ENCODE data around the gene LIPT2. TPM values are rescaled to one million over a fixed set of nuclear protein-coding genes. Genes with fewer than 3 reads are reported as not detected.
"Not testable (repeated sequence)": the region's sequence is repeated elsewhere in the genome, so short reads cannot be mapped to it uniquely, and the experiment has no call there.

The LIPT2 gene
- total and polyA plus RNA-seq, 8 donors, result 0.71 to 4.1 (median 1.6) TPM

DNA sequence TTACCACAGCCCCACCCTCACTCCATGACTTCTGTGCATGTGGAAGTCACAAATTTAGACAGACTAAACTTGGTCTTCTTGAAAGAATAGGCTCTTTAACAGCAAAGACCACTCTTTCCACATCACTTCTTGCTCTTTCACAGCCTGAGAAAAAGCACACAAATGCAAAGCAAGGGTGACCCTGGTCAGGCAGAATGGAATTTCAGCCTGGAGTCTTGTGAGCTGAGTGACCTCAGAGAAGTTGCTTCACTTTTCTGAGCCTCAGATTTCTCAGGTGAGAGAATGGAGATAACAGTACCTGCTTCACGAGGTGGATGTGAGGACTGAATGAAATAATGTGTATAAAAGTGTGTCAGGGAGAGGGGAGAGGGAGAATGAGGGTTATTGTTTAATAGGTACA, 26.8 kb upstream of the LIPT2 start:
- TF ChIP-seq, protein P1, sequence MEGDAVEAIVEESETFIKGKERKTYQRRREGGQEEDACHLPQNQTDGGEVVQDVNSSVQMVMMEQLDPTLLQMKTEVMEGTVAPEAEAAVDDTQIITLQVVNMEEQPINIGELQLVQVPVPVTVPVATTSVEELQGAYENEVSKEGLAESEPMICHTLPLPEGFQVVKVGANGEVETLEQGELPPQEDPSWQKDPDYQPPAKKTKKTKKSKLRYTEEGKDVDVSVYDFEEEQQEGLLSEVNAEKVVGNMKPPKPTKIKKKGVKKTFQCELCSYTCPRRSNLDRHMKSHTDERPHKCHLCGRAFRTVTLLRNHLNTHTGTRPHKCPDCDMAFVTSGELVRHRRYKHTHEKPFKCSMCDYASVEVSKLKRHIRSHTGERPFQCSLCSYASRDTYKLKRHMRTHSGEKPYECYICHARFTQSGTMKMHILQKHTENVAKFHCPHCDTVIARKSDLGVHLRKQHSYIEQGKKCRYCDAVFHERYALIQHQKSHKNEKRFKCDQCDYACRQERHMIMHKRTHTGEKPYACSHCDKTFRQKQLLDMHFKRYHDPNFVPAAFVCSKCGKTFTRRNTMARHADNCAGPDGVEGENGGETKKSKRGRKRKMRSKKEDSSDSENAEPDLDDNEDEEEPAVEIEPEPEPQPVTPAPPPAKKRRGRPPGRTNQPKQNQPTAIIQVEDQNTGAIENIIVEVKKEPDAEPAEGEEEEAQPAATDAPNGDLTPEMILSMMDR (IDR thresholded peaks at IDR 0.05), result no peak
- Histone ChIP-seq H3K36me3 (no peaks in the 10 kb centered on the region), H3K4me1 (no peaks in the 10 kb centered on the region), H3K27ac (no peak overlapping the region), H3K4me3 (no peak overlapping the region), H3K9me3 (no peaks in the 10 kb centered on the region), H3K27me3 (no peaks in the 10 kb centered on the region)
- FAIRE-seq (no peak), DNase-seq (no peak), ATAC-seq (no peak)
- WGBS, 2 donors, result 7 to 19% methylated on average over 1 of the region's 1 CpG
- intact Hi-C loops (cut with DNase I), result no loop called here

DNA sequence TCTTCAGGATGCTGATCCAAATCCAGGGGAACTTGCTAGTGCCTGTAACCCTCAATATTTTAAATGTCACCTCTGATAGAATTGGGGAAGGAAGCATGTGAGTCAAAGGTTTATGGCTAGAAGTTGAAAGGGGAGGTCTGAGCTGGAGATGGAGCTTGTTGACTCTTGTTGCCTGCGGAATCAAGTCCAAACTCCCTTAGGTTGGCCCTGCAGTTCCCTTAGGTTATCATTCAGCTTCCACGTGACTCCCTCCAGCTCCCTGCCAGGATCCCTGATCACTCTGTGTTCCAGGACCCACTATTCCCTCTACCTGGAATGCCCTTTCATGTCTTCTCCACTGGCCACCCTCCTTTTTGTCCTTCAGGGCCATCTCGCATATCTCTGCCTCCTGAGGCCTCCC, 26.2 kb upstream of the LIPT2 start:
- Histone ChIP-seq H3K27me3 (no peaks in the 10 kb centered on the region), H3K4me1 (no peaks in the 10 kb centered on the region), H3K27ac (no peak overlapping the region), H3K36me3 (no peaks in the 10 kb centered on the region), H3K4me3 (no peak overlapping the region), H3K9me3 (no peaks in the 10 kb centered on the region)
- no peak for ATAC-seq
- FAIRE-seq, result no peak
- 51 to 55% methylated on average over 3 of the region's 3 CpGs for WGBS, 2 donors
- intact Hi-C loops (cut with DNase I), result no loop called here
- DNase-seq, result no peak
- TF ChIP-seq, protein P1 (IDR thresholded peaks at IDR 0.05), result no peak

DNA sequence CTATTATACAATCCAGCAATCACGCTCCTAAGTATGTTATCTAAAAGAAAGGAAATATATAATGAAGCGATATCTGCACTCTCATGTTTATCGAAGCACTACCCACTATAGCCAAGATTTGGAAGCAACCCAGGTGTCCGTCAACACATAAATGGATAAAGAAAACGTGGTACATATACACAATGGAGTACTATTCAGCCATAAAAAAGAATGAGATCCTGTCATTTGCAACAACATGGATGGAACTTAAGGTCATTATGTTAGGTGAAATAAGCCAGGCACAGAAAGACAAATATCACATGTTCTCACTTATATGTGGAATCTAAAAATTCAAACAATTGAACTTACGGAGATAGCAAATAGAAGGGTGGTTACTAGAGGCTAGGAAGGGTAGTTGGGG, 24.1 kb upstream of the LIPT2 start:
- FAIRE-seq; H3K9me3 ChIP-seq; ATAC-seq; H3K36me3 ChIP-seq; H3K4me3 ChIP-seq; intact Hi-C loops (cut with DNase I); H3K27ac ChIP-seq; H3K4me1 ChIP-seq; DNase-seq; H3K27me3 ChIP-seq: not testable (repeated sequence)
- WGBS, 2 donors, result 88 to 90% methylated on average over 6 of the region's 6 CpGs

DNA sequence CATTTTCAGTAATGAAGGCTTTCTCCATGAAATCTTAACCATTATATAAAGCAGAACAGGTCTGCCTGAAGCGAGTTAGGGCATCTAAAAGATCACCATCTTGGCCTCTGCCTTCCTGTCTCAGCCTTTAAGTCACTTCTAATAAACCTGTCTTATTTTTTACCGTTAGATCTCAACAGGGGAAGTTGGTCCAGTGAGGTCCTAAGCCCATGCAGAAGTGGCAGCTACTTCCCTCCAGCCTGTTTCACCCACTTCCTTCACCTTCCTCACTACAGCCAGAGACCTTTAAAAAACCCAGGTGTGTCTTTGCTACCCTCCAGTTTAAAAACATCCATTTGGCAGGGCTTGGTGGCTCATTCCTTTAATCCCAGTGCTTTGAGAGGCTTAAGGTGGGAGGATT, 14.1 kb upstream of the LIPT2 start:
- Histone ChIP-seq H3K27me3 (no peaks in the 10 kb centered on the region), H3K4me3 (no peak overlapping the region), H3K9me3 (no peaks in the 10 kb centered on the region), H3K36me3 (no peaks in the 10 kb centered on the region), H3K27ac (no peak overlapping the region), H3K4me1 (no peaks in the 10 kb centered on the region)
- DNase-seq, result no peak
- TF ChIP-seq, protein P1 (IDR thresholded peaks at IDR 0.05), result no peak
- no peak for ATAC-seq
- intact Hi-C loops (cut with DNase I), result no loop called here
- FAIRE-seq, result no peak
- WGBS, 2 donors, result 84 to 86% methylated on average over 2 of the region's 2 CpGs

DNA sequence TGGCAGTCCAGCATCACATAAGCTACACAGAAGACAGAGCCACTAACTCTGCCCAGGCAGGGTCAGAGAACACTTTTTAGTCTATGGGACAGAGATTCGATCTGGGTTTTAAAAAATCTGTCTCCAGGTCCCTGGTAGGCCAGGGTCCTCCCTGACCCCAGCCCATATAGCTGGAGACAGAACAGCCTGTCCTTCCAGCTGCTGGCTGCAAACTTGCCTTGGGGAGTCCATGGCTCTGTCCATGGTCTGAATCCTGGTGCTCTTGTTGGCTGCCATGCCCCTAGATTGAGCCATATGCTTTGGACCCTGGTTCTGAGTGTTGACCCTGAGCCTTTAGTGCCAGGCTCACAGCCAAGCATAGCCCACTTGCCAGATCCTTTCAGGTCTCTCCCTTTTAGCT, 13.3 kb upstream of the LIPT2 start:
- Histone ChIP-seq H3K36me3 (no peaks in the 10 kb centered on the region), H3K27ac (no peak overlapping the region), H3K4me3 (no peak overlapping the region), H3K4me1 (no peaks in the 10 kb centered on the region), H3K27me3 (no peaks in the 10 kb centered on the region), H3K9me3 (no peaks in the 10 kb centered on the region)
- DNase-seq, result no peak
- intact Hi-C loops (cut with DNase I), result no loop called here
- WGBS, 2 donors, result 87 to 92% methylated on average over 1 of the region's 1 CpG
- no peak for FAIRE-seq
- no peak for ATAC-seq
- TF ChIP-seq, protein P1 (IDR thresholded peaks at IDR 0.05), result no peak

DNA sequence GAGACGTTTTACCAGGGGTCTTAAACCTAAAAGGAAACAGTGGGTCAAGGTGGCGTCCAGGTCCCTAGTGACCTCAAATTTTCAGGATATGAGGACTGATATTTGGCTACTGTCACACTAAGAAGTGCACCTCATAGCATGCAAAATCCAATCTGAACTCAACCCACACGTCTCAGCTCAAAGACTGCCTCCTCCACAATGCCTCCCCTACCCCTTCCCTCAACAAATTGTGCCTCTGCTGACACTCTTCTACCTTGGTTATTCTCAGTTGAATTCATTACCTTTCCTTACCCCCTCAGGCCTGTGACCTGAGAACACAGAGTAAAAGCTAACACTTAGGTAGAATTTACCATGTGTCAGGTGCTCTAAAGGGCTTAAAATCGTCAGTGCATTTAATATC, 12.4 kb upstream of the LIPT2 start:
- Histone ChIP-seq H3K36me3 (no peaks in the 10 kb centered on the region), H3K4me1 (no peaks in the 10 kb centered on the region), H3K27me3 (no peaks in the 10 kb centered on the region), H3K27ac (no peak overlapping the region), H3K9me3 (no peaks in the 10 kb centered on the region), H3K4me3 (no peak overlapping the region)
- DNase-seq (no peak), ATAC-seq (no peak), FAIRE-seq (no peak)
- intact Hi-C loops (cut with DNase I), result no loop called here
- TF ChIP-seq, protein P1 (IDR thresholded peaks at IDR 0.05), result no peak
- 81 to 88% methylated on average over 4 of the region's 4 CpGs for WGBS, 2 donors

All from pancreas (tissue), 10 donors.